DMS53 treated with DMSO at 0.1 percent for 48 hours (cell line): ENCODE data around the gene CALML5.
A peak's percentile ranks its signal among the peaks of the same experiment; 100 is the strongest.

Experiments used
- DNase-seq: peaks from one replicate; lab custom pipeline; 2025; ENCODE audit not compliant: unreplicated experiment; lab: John Stamatoyannopoulos, UW

The CALML5 gene

GRCh38 chr10:5502061-5502521, 2.7 kb upstream of the CALML5 start:
- DNase-seq: no peak

- no peak for DNase-seq
Measured at GRCh38 chr10:5500910-5501309, 1.5 kb upstream of the CALML5 start.

- no peak for DNase-seq
Measured at GRCh38 chr10:5500162-5500670, 846 bp upstream of the CALML5 start.

GRCh38 chr10:5498791-5499492, 428 bp downstream of the CALML5 start:
- DNase-seq: no peak

- no peak for DNase-seq
Measured at GRCh38 chr10:5497948-5498730, 1.2 kb downstream of the CALML5 start.

GRCh38 chr10:5497289-5497688, 2.1 kb downstream of the CALML5 start:
- DNase-seq: no peak

- DNase-seq: no peak
Measured at GRCh38 chr10:5496261-5497250, 2.8 kb downstream of the CALML5 start.

- no peak for DNase-seq
Measured at GRCh38 chr10:5494611-5495010, 4.8 kb downstream of the CALML5 start.

GRCh38 chr10:5493691-5494090, 5.7 kb downstream of the CALML5 start:
- no peak for DNase-seq

GRCh38 chr10:5492929-5493576, 6.3 kb downstream of the CALML5 start:
- no peak for DNase-seq

- DNase-seq: no peak
Measured at GRCh38 chr10:5492322-5492855, 7.0 kb downstream of the CALML5 start.

- no peak for DNase-seq
Measured at GRCh38 chr10:5491477-5491876, 7.9 kb downstream of the CALML5 start.

GRCh38 chr10:5490698-5491464, 8.5 kb downstream of the CALML5 start:
- DNase-seq: no peak

- no peak for DNase-seq
Measured at GRCh38 chr10:5490032-5490431, 9.3 kb downstream of the CALML5 start.

- peak; percentile 97 for DNase-seq
Measured at GRCh38 chr10:5488272-5489161, 10.9 kb downstream of the CALML5 start.

- no peak for DNase-seq
Measured at GRCh38 chr10:5486853-5487235, 12.5 kb downstream of the CALML5 start.

- no peak for DNase-seq
Measured at GRCh38 chr10:5485948-5486852, 13.2 kb downstream of the CALML5 start.
